Astrocyte (in vitro differentiated cells and primary cell): Measurements from ENCODE around the gene MROH2B.

Experiments
- CTCF ChIP-seq: IDR thresholded peaks from 2 replicates; pipeline ENCODE4 v1.5.1; 2011; ENCODE audit warnings: low read depth, mild to moderate bottlenecking, inconsistent platforms, low read length, moderate library complexity; ENCODE audit not compliant: insufficient read depth
- EZH2 ChIP-seq: IDR thresholded peaks from 2 replicates; pipeline ENCODE4 v1.6.1; 2012; ENCODE audit warnings: mild to moderate bottlenecking, low read length, inconsistent platforms; ENCODE audit not compliant: insufficient read depth

- TF ChIP-seq CTCF (no peak), EZH2 (no peak)
Measured at GRCh38 chr5:41071975-41072374, 833 bp upstream of the MROH2B start.
